ENCODE data around the gene TFB2M. TPM values are rescaled to one million over a fixed set of nuclear protein-coding genes. Genes with fewer than 3 reads are reported as not detected.
"Not testable (repeated sequence)": the region's sequence is repeated elsewhere in the genome, so short reads cannot be mapped to it uniquely, and the experiment has no call there.

Gene TFB2M
- total RNA-seq, 2 experiments from 2014 or later: 10.8 to 11.1 TPM

- DNase-seq: peak; percentile 47
- no peaks in the 10 kb centered on the region for H3K9me3 Mint-ChIP-seq
- CTCF ChIA-PET: interaction anchor here (0.6 to 1.2 kb wide), 4 partner anchors 12 to 81 kb away, joined by 3 to 11 read pairs (median 4); no protein-coding TSS in a partner anchor
Observed at GRCh38 chr1:246566813-246567645, 968 bp upstream of the TFB2M start.

GRCh38 chr1:246565751-246566127, 322 bp downstream of the TFB2M start:
- intact Hi-C loops (cut with micrococcal nuclease): loop anchor here (1.0 to 10.0 kb wide), 16 partner anchors 21 to 1911 kb away; partner anchors contain the start of genes COX20, DESI2, KIF26B and SCCPDH
- no peak for DNase-seq
- Mint-ChIP-seq H3K4me1 (ENCODE audit: low read depth) (peaks cover 42% of the 10 kb centered on the region), H3K27ac (peak overlapping the region; percentile 94), H3K9me3 (no peaks in the 10 kb centered on the region), H3K27me3 (ENCODE audit: low read depth) (no peaks in the 10 kb centered on the region), H3K36me3 (ENCODE audit: low read depth) (peaks cover 9% of the 10 kb centered on the region), H3K4me3 (peak overlapping the region; percentile 96)
- CTCF ChIA-PET: interaction anchor here (0.6 to 1.0 kb wide), 2 partner anchors 19 to 919 kb away, joined by 3 read pairs; no protein-coding TSS in a partner anchor

More at GRCh38 chr1:246566813-246567645, 968 bp upstream of the TFB2M start:
- Mint-ChIP-seq H3K4me3 (peak overlapping the region; percentile 96), H3K27me3 (ENCODE audit: low read depth) (no peaks in the 10 kb centered on the region), H3K4me1 (ENCODE audit: low read depth) (peaks cover 50% of the 10 kb centered on the region), H3K36me3 (ENCODE audit: low read depth) (peaks cover 9% of the 10 kb centered on the region), H3K27ac (peak overlapping the region; percentile 94)
- intact Hi-C loops (cut with micrococcal nuclease): loop anchor here (1.0 to 10.0 kb wide), 16 partner anchors 20 to 1912 kb away; partner anchors contain the start of genes COX20, DESI2, KIF26B and SCCPDH

- H3K9me3 Mint-ChIP-seq: no peaks in the 10 kb centered on the region
- H3K4me3 Mint-ChIP-seq: peak overlapping the region; percentile 96
- DNase-seq: no peak
- H3K4me1 Mint-ChIP-seq (ENCODE audit: low read depth): peaks cover 41% of the 10 kb centered on the region
- H3K27me3 Mint-ChIP-seq (ENCODE audit: low read depth): no peaks in the 10 kb centered on the region
- CTCF ChIA-PET: interaction anchor here (0.6 to 1.0 kb wide), 3 partner anchors 18 to 919 kb away, joined by 3 to 5 read pairs (median 3); no protein-coding TSS in a partner anchor
- intact Hi-C loops (cut with micrococcal nuclease): loop anchor here (5.0 to 10.0 kb wide), 5 partner anchors 233 to 1910 kb away; partner anchors contain the start of genes DESI2 and ZNF669
- H3K36me3 Mint-ChIP-seq (ENCODE audit: low read depth): peaks cover 13% of the 10 kb centered on the region
- peak overlapping the region; percentile 37 for H3K27ac Mint-ChIP-seq
Observed at GRCh38 chr1:246564839-246565750, 966 bp downstream of the TFB2M start.

GRCh38 chr1:246560833-246561232, 5.2 kb downstream of the TFB2M start:
- peaks cover 32% of the 10 kb centered on the region for H3K36me3 Mint-ChIP-seq (ENCODE audit: low read depth)
- H3K9me3 Mint-ChIP-seq: not testable (repeated sequence)

GRCh38 chr1:246559310-246559709, 6.8 kb downstream of the TFB2M start:
- Mint-ChIP-seq H3K9me3 (no peaks in the 10 kb centered on the region), H3K27me3 (ENCODE audit: low read depth) (no peaks in the 10 kb centered on the region), H3K4me3 (no peak overlapping the region), H3K4me1 (ENCODE audit: low read depth) (peaks cover 14% of the 10 kb centered on the region), H3K36me3 (ENCODE audit: low read depth) (peaks cover 40% of the 10 kb centered on the region), H3K27ac (no peak overlapping the region)
- no peak for DNase-seq
- intact Hi-C loops (cut with micrococcal nuclease): no loop called here
- CTCF ChIA-PET: interaction anchor here (1.1 kb wide), 1 partner anchor 12 kb away, joined by 3 read pairs; no protein-coding TSS in a partner anchor

More at GRCh38 chr1:246560833-246561232, 5.2 kb downstream of the TFB2M start:
- not testable (repeated sequence) for H3K27ac Mint-ChIP-seq; H3K4me3 Mint-ChIP-seq; H3K27me3 Mint-ChIP-seq (ENCODE audit: low read depth); DNase-seq
- CTCF ChIA-PET: interaction anchor here (0.7 kb wide), 1 partner anchor 10 kb away, joined by 3 read pairs; no protein-coding TSS in a partner anchor
- peaks cover 25% of the 10 kb centered on the region for H3K4me1 Mint-ChIP-seq (ENCODE audit: low read depth)
- intact Hi-C loops (cut with micrococcal nuclease): loop anchor here (10.0 kb wide), 1 partner anchor 1906 kb away; the partner anchor contains the start of gene DESI2

- no peak for DNase-seq
- no peak overlapping the region for H3K27ac Mint-ChIP-seq
- peaks cover 7% of the 10 kb centered on the region for H3K4me1 Mint-ChIP-seq (ENCODE audit: low read depth)
- CTCF ChIA-PET: interaction anchor here (1.1 kb wide), 1 partner anchor 11 kb away, joined by 3 read pairs; no protein-coding TSS in a partner anchor
- no peaks in the 10 kb centered on the region for H3K9me3 Mint-ChIP-seq
- H3K27me3 Mint-ChIP-seq (ENCODE audit: low read depth): no peaks in the 10 kb centered on the region
- peaks cover 43% of the 10 kb centered on the region for H3K36me3 Mint-ChIP-seq (ENCODE audit: low read depth)
- intact Hi-C loops (cut with micrococcal nuclease): no loop called here
- no peak overlapping the region for H3K4me3 Mint-ChIP-seq
Observed at GRCh38 chr1:246558041-246558440, 8.0 kb downstream of the TFB2M start.

GRCh38 chr1:246554201-246554600, 11.9 kb downstream of the TFB2M start:
- H3K4me3 Mint-ChIP-seq: no peak overlapping the region
- CTCF ChIA-PET: no interaction called here
- no peak for DNase-seq
- no peak overlapping the region for H3K27ac Mint-ChIP-seq
- no peaks in the 10 kb centered on the region for H3K27me3 Mint-ChIP-seq (ENCODE audit: low read depth)
- intact Hi-C loops (cut with micrococcal nuclease): no loop called here
- H3K36me3 Mint-ChIP-seq (ENCODE audit: low read depth): peaks cover 52% of the 10 kb centered on the region
- peaks cover 2% of the 10 kb centered on the region for H3K4me1 Mint-ChIP-seq (ENCODE audit: low read depth)
- H3K9me3 Mint-ChIP-seq: no peaks in the 10 kb centered on the region

GRCh38 chr1:246552110-246552509, 14.0 kb downstream of the TFB2M start:
- Mint-ChIP-seq H3K27ac (no peak overlapping the region), H3K27me3 (ENCODE audit: low read depth) (no peaks in the 10 kb centered on the region), H3K9me3 (no peaks in the 10 kb centered on the region), H3K4me1 (ENCODE audit: low read depth) (no peaks in the 10 kb centered on the region), H3K4me3 (no peak overlapping the region), H3K36me3 (ENCODE audit: low read depth) (peaks cover 45% of the 10 kb centered on the region)
- CTCF ChIA-PET: no interaction called here
- intact Hi-C loops (cut with micrococcal nuclease): no loop called here
- DNase-seq: no peak

GRCh38 chr1:246550402-246550801, 15.7 kb downstream of the TFB2M start:
- CTCF ChIA-PET: no interaction called here
- intact Hi-C loops (cut with micrococcal nuclease): no loop called here
- H3K27me3 Mint-ChIP-seq (ENCODE audit: low read depth): no peaks in the 10 kb centered on the region
- H3K9me3 Mint-ChIP-seq: no peaks in the 10 kb centered on the region
- peaks cover 39% of the 10 kb centered on the region for H3K36me3 Mint-ChIP-seq (ENCODE audit: low read depth)
- H3K4me1 Mint-ChIP-seq (ENCODE audit: low read depth): no peaks in the 10 kb centered on the region
- no peak overlapping the region for H3K4me3 Mint-ChIP-seq
- DNase-seq: no peak
- no peak overlapping the region for H3K27ac Mint-ChIP-seq

- no peaks in the 10 kb centered on the region for H3K9me3 Mint-ChIP-seq
- no peak overlapping the region for H3K27ac Mint-ChIP-seq
- CTCF ChIA-PET: no interaction called here
- peaks cover 32% of the 10 kb centered on the region for H3K36me3 Mint-ChIP-seq (ENCODE audit: low read depth)
- no peak overlapping the region for H3K4me3 Mint-ChIP-seq
- DNase-seq: no peak
- H3K4me1 Mint-ChIP-seq (ENCODE audit: low read depth): no peaks in the 10 kb centered on the region
- no peaks in the 10 kb centered on the region for H3K27me3 Mint-ChIP-seq (ENCODE audit: low read depth)
- intact Hi-C loops (cut with micrococcal nuclease): no loop called here
Observed at GRCh38 chr1:246549665-246550064, 16.4 kb downstream of the TFB2M start.

GRCh38 chr1:246544001-246544400, 22.1 kb downstream of the TFB2M start:
- H3K4me3 Mint-ChIP-seq: no peak overlapping the region
- no peaks in the 10 kb centered on the region for H3K9me3 Mint-ChIP-seq
- CTCF ChIA-PET: interaction anchor here (0.5 kb wide), 1 partner anchor 150 kb away, joined by 4 read pairs; no protein-coding TSS in a partner anchor
- H3K4me1 Mint-ChIP-seq (ENCODE audit: low read depth): no peaks in the 10 kb centered on the region
- no peak overlapping the region for H3K27ac Mint-ChIP-seq
- no peak for DNase-seq
- no peaks in the 10 kb centered on the region for H3K27me3 Mint-ChIP-seq (ENCODE audit: low read depth)
- peaks cover 20% of the 10 kb centered on the region for H3K36me3 Mint-ChIP-seq (ENCODE audit: low read depth)
- intact Hi-C loops (cut with micrococcal nuclease): no loop called here

Data from activated naive CD4-positive, alpha-beta T cell treated with anti-CD3 and anti-CD28 coated beads for 36 hours (primary cell).